Natural killer cell (primary cell): ENCODE results near the gene PFKFB1. TPM values are rescaled to one million over a fixed set of nuclear protein-coding genes. Genes with fewer than 3 reads are reported as not detected.

Experiments
- ATAC-seq, 3 donors: fragments of 150-1000 bp in 2 of 3; fragments of 200-7000 bp in 1 of 3; cut with Tn5 transposase; 1 replicate in 1 of 3; 2 replicates in 2 of 3; pipeline ENCODE4 v1.10.0; 2021; ENCODE audit warnings: mild to moderate bottlenecking in 2 of 3, moderate library complexity in 2 of 3
- DNase-seq, 2 donors: peaks; one replicate each; pipeline versions ENCODE4 v3.0.0 to v3.0.0-alpha.2; 2013 to 2021; ENCODE audit warnings: mixed read lengths in 1 of 2
- H3K27ac ChIP-seq: one replicate; pipeline ENCODE4 v1.5.1; 2013; ENCODE audit warnings: mild to moderate bottlenecking, low read length
- H3K27me3 ChIP-seq: one replicate; pipeline ENCODE4 v1.6.1; 2013; ENCODE audit warnings: low read length; ENCODE audit not compliant: control insufficient read depth, insufficient read depth
- H3K36me3 ChIP-seq: one replicate; pipeline ENCODE4 v1.6.1; 2013; ENCODE audit warnings: low read length; ENCODE audit not compliant: control insufficient read depth, insufficient read depth
- H3K4me1 ChIP-seq: one replicate; pipeline ENCODE4 v1.6.1; 2013; ENCODE audit warnings: low read length; ENCODE audit not compliant: control insufficient read depth, insufficient read depth
- H3K4me3 ChIP-seq: one replicate; pipeline ENCODE4 v1.5.1; 2013; ENCODE audit warnings: low read length
- H3K9me3 ChIP-seq: one replicate; pipeline ENCODE4 v1.6.1; 2013; ENCODE audit warnings: low read length; ENCODE audit not compliant: control insufficient read depth, insufficient read depth
- H3K27ac Mint-ChIP-seq, 2 donors: one replicate each; pipeline ENCODE4 v1.8.0; 2022; ENCODE audit warnings: mild to moderate bottlenecking in 2 of 2, mixed read lengths in 2 of 2, moderate library complexity in 1 of 2
- H3K27me3 Mint-ChIP-seq, 2 donors: one replicate each; pipeline ENCODE4 v1.8.0; 2022; ENCODE audit warnings: low read depth in 2 of 2, mixed read lengths in 2 of 2
- H3K36me3 Mint-ChIP-seq: one replicate; pipeline ENCODE4 v1.8.0; 2022; ENCODE audit warnings: mixed read lengths
- H3K4me1 Mint-ChIP-seq, 2 donors: one replicate each; pipeline ENCODE4 v1.8.0; 2022; ENCODE audit warnings: mixed read lengths in 2 of 2
- H3K4me3 Mint-ChIP-seq: one replicate; pipeline ENCODE4 v1.8.0; 2022; ENCODE audit warnings: mild to moderate bottlenecking, moderate library complexity, mixed read lengths
- H3K9me3 Mint-ChIP-seq, 2 donors: one replicate each; pipeline ENCODE4 v1.8.0; 2022; ENCODE audit warnings: mixed read lengths in 2 of 2
- CTCF ChIP-seq: fragments of 200-600 bp; IDR thresholded peaks from one replicate; pipeline ENCODE4 v1.8.0; 2022; ENCODE audit warnings: antibody characterized with exemption
- WGBS: methylation state at CpG from one replicate; pipeline ENCODE4 v1.1.7; 2013; ENCODE audit warnings: missing lambda C conversion rate; ENCODE audit not compliant: insufficient coverage; 5-methylcytosine and 5-hydroxymethylcytosine counted together
- intact Hi-C: fragments of 100-400 bp; cut with micrococcal nuclease; formaldehyde crosslinking; loops from one replicate; pipeline ENCODE4 v1.14.2; 2022
- total RNA-seq, 4 donors: library from RNA; stranded (reverse); fragments of 120-200 nt in 1 of 4; gene quantifications; one replicate each; pipeline versions ENCODE4 v1.2.3 to v1.2.4, GENCODE V29; 2013 to 2022

Gene PFKFB1
- total RNA-seq = under 1 TPM; 0.39 to 0.75 (median 0.73) TPM
- 0.63 TPM for total RNA-seq (2013)

DNA sequence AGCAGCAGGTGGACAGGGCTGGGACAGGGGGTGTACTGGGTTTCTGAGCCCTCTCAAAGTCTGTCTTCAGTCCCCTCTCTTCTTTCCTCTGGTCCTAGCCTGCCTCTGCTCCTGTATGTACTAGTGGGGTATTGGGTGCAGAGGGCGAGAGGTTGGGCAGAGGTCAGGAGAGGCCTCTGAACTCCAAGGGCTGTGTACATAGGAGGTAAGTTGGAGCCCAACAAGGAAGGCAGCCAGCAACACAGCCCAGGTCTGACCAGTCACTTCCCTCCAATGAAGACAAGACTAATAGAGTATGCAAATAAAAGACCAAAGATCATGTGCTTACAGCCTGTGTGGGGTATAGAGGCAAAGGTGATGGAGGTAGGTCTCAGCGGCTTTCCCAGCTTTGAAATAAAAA is at the start of gene PFKFB1:
PFKFB1 (minus strand) TSS at position 90 of the 400 bp plus-strand sequence. CDS start 181 bp downstream, outside the sequence.
- no peaks in the 10 kb centered on the region for H3K27me3 ChIP-seq
- WGBS = 100% methylated on average over 1 of the region's 2 CpGs
- no peaks in the 10 kb centered on the region for H3K36me3 ChIP-seq
- ATAC-seq (no peak), DNase-seq (no peak)
- no peak within 1 kb of the TSS for H3K4me3 ChIP-seq
- intact Hi-C loops = no loop called here
- no peaks in the 10 kb centered on the region for H3K4me1 ChIP-seq
- H3K4me3 Mint-ChIP-seq = no peak within 1 kb of the TSS
- no peak within 1 kb of the TSS for H3K27ac Mint-ChIP-seq
- H3K27me3 Mint-ChIP-seq = peaks cover 0 to 26% of the 10 kb centered on the region in 2 donors
- H3K36me3 Mint-ChIP-seq = no peaks in the 10 kb centered on the region
- no peaks in the 10 kb centered on the region for H3K9me3 Mint-ChIP-seq
- no peak within 1 kb of the TSS for H3K27ac ChIP-seq
- H3K9me3 ChIP-seq = no peaks in the 10 kb centered on the region
- H3K4me1 Mint-ChIP-seq = peaks cover 0 to under 1% of the 10 kb centered on the region in 2 donors
- no peak for TF ChIP-seq CTCF

GRCh38 chrX:55041514-55041913 is 47.5 kb upstream of the PFKFB1 start:
- Mint-ChIP-seq H3K27ac (no peak overlapping the region), H3K9me3 (no peaks in the 10 kb centered on the region), H3K27me3 (no peaks in the 10 kb centered on the region), H3K4me1 (no peaks in the 10 kb centered on the region), H3K4me3 (no peak overlapping the region), H3K36me3 (no peaks in the 10 kb centered on the region)
- 97% methylated on average over 5 of the region's 6 CpGs for WGBS
- Histone ChIP-seq H3K4me3 (no peak overlapping the region), H3K4me1 (no peaks in the 10 kb centered on the region), H3K9me3 (no peaks in the 10 kb centered on the region), H3K27ac (no peak overlapping the region), H3K27me3 (no peaks in the 10 kb centered on the region), H3K36me3 (no peaks in the 10 kb centered on the region)
- DNase-seq (no peak), ATAC-seq (no peak)
- intact Hi-C loops = no loop called here
- TF ChIP-seq CTCF = no peak

DNA sequence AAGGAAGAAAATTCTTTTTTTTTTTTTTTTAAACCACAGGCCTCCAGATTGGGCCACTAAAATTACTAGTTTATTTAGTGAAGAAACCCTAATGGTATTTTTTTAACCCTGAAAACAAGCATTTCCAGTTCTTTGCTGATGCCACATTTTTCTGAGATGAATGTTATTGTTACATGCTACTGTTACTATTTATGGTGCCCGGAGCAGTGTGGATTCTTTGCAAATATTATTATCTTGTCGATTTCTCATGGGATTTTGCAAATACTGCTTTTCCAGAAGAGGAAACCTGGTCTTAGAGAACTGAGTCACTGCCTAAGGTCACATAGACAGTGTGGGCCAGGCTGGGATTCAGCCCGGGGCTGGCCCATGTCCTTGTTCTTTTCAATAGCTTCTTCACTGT is 45.5 kb upstream of the PFKFB1 start:
- Mint-ChIP-seq H3K4me3 (no peak overlapping the region), H3K27me3 (no peaks in the 10 kb centered on the region), H3K36me3 (no peaks in the 10 kb centered on the region), H3K27ac (no peak overlapping the region), H3K9me3 (no peaks in the 10 kb centered on the region), H3K4me1 (no peaks in the 10 kb centered on the region)
- WGBS = 85% methylated on average over 2 of the region's 3 CpGs
- DNase-seq = no peak
- Histone ChIP-seq H3K27ac (no peak overlapping the region), H3K9me3 (no peaks in the 10 kb centered on the region), H3K4me1 (no peaks in the 10 kb centered on the region), H3K27me3 (no peaks in the 10 kb centered on the region), H3K4me3 (no peak overlapping the region), H3K36me3 (no peaks in the 10 kb centered on the region)
- TF ChIP-seq CTCF = no peak
- no peak for ATAC-seq
- intact Hi-C loops = no loop called here

GRCh38 chrX:55033429-55033828 is 39.4 kb upstream of the PFKFB1 start:
- TF ChIP-seq CTCF = no peak
- H3K9me3 ChIP-seq = no peaks in the 10 kb centered on the region
- no peak for DNase-seq
- H3K9me3 Mint-ChIP-seq = no peaks in the 10 kb centered on the region
- no peak for ATAC-seq
- H3K27ac Mint-ChIP-seq = no peak overlapping the region
- no peak overlapping the region for H3K27ac ChIP-seq
- H3K27me3 ChIP-seq = no peaks in the 10 kb centered on the region
- intact Hi-C loops = no loop called here
- no peaks in the 10 kb centered on the region for H3K4me1 Mint-ChIP-seq
- H3K27me3 Mint-ChIP-seq = peaks cover 0 to 3% of the 10 kb centered on the region in 2 donors
- no peaks in the 10 kb centered on the region for H3K36me3 Mint-ChIP-seq
- no peaks in the 10 kb centered on the region for H3K4me1 ChIP-seq
- no peaks in the 10 kb centered on the region for H3K36me3 ChIP-seq
- 100% methylated on average over 1 of the region's 2 CpGs for WGBS
- H3K4me3 Mint-ChIP-seq = no peak overlapping the region
- no peak overlapping the region for H3K4me3 ChIP-seq
